Measurements from ENCODE around the gene ATP8A2.

The ATP8A2 gene

DNA sequence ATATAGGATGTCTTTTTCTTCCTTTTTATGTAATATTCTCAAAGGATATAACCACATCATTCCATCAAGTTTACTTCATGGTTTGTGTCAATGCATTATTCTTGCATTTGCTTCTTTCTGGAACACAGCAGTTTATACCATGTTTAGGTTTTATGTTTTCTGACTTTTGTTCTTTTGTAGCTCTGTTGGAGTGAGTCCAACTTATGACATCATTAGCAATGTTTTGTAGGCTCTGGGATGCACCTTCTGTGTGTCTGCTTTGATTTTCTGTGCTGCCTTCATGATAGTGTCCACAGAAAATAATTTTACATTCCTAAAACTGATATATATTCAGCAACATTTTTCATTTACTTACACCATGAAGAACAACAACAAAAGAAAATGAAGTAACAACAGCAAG, 611.1 kb downstream of the ATP8A2 start:
- DNase-seq = no peak

GRCh38 chr13:25987987-25988386, 616.2 kb downstream of the ATP8A2 start:
- DNase-seq = no peak

DNA sequence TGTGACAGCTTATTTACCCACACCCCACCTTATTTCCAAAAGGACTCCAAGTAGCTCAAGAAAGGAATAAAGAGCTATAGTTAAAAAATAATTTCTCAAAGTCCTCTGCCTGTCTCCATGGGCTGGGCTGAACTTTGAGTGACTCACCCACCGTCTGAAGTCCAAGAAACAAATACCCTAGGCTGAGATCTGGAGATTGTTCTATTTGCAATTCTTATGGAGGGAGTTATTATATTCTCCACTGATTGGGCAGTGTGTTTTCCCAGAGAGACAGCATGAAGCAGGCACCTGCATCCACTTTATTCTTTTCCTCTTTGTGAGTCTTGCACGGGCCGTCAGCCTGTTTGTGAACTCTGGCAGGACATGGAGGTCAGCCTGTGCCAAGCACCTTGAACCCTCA, 616.9 kb downstream of the ATP8A2 start:
- DNase-seq = no peak

DNA sequence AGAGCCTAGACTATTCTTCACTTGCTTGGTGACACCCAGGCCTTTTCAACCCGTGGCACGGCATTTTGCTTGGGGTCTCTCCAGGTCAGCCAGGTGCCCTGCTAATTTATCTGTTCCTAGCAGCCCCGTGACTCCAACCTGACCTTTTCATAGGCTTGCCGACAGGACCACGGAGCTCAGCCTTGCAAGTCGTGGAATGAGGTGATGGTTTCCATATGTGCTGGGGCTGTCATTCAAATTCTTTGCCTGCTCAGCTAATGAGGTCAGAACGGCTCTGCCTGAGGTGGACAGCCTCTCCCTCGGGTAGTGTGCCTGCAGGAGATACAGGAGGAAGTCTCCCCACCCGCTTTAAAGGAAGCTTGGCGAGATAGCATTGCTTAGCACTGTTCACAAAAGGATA, 619.0 kb downstream of the ATP8A2 start:
- no peak for DNase-seq

DNA sequence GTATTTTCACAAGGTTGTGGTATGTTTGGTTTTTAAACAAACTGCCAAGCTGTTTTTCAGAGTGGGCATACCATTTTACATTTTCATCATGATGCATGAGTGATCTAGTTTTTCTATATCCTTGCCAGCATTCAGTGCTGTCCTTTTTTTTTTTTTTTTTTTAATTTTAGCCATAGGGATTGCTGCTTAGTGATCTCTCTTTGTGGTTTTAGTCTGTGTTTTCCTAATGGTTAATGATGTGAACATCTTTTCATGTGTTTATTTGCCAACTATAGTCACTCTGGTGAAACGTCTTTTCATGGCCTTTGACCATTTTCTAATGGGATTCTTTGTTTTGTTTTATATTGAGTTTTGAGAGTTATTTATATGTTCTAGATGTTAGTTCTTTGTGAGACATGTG, 620.3 kb downstream of the ATP8A2 start:
- DNase-seq = no peak

- DNase-seq = peak; percentile 3
Measured at GRCh38 chr13:26007261-26008125, 635.7 kb downstream of the ATP8A2 start.

DNA sequence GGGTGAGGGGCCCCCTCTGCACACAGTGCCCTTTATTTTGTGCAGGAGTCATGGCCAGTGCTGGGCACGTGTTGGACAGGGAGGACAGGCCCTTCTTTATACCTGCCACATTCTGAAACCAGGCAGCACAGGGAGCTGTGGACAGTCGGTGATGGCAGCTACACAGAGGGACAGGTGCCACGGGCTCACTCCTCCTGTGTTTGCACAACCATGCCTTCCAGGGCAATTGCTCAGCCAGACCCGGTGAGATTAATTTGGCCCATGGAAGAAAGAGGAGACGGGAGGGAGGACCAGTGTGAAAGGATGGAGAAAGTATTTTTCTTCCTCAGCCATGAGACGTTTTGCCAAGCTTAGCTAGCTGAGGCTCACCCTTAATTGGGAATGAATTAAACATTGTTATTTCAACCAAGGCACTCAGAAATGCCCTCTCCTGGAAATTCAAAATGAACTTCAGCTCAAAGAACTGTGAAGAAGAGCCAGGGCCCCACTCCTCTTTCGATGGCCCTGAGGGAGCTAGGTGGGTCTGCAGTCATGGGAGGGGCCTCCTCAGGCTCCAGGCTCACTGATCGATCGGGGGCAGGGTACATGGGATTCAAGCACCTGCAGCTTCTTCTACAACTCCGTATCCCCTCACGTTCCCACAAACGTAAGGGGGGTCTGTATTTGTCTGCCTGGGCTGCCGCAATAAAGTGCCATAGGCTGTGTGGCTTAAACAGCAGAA, 638.9 kb downstream of the ATP8A2 start:
- no peak for DNase-seq

DNA sequence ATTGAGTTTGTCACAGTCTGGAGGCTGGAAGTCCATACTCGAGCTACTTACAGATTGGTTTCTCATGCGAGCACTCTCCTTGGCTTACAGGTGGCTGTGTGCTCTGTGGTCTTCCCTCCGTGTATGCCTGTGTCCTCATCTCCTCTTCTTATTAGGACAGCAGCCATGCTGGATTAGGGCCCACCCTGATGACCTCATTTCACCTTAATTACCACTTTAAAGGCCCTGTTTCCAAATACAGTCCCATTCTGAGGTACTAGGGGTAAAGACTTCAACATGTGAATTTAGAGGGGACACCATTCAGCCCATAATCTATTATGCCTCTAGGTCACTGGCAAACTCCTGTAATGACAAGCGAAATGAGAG, 639.4 kb downstream of the ATP8A2 start:
- no peak for DNase-seq

DNA sequence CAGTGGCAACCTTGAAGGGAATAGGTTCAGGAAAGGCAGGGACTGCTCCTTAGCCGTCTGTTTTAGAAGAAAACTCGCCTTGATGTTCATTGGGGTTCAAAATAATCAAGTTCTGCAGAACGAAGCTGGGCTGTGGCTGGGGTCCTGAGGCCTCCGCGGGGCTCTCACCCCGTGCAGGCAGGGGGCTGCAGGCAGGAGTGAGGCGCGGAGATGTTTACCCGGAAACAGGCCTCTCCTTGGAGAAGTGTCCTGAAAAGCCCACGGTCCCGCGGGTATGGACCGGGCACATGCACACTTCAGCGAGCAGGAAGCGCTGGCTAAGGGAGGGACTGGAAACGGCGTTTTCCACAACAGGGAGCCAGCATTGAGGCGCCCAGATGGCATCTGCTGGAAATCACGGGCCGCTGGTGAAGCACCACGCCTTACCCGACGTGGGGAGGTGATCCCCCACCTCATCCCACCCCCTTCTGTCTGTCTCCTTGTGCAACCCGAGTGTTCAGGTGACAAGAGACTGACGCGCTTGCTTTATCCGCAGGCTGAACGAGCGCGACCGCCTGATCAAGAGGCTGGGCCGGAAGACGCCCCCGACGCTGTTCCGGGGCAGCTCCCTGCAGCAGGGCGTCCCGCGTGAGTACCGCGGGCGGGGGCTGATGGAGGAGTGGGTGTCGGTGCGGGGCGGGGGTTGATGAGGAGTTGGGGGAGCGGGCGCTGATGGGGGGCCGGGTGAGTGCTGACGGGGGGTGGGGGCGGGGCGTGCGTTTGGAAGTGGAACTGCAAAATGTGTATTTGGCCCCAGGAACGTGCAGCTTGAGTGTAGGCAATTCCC, 640.4 kb downstream of the ATP8A2 start:
- DNase-seq = peak; percentile 22

- DNase-seq = no peak
Measured at GRCh38 chr13:26012995-26013394, 641.2 kb downstream of the ATP8A2 start.

- no peak for DNase-seq
Measured at GRCh38 chr13:26015271-26016125, 643.7 kb downstream of the ATP8A2 start.

GRCh38 chr13:26016189-26016588, 644.4 kb downstream of the ATP8A2 start:
- DNase-seq = no peak

GRCh38 chr13:26017196-26017921, 645.6 kb downstream of the ATP8A2 start:
- no peak for DNase-seq

- DNase-seq = no peak
Measured at GRCh38 chr13:26017932-26018665, 646.3 kb downstream of the ATP8A2 start.

GRCh38 chr13:26019251-26019650, 647.5 kb downstream of the ATP8A2 start:
- no peak for DNase-seq

DNA sequence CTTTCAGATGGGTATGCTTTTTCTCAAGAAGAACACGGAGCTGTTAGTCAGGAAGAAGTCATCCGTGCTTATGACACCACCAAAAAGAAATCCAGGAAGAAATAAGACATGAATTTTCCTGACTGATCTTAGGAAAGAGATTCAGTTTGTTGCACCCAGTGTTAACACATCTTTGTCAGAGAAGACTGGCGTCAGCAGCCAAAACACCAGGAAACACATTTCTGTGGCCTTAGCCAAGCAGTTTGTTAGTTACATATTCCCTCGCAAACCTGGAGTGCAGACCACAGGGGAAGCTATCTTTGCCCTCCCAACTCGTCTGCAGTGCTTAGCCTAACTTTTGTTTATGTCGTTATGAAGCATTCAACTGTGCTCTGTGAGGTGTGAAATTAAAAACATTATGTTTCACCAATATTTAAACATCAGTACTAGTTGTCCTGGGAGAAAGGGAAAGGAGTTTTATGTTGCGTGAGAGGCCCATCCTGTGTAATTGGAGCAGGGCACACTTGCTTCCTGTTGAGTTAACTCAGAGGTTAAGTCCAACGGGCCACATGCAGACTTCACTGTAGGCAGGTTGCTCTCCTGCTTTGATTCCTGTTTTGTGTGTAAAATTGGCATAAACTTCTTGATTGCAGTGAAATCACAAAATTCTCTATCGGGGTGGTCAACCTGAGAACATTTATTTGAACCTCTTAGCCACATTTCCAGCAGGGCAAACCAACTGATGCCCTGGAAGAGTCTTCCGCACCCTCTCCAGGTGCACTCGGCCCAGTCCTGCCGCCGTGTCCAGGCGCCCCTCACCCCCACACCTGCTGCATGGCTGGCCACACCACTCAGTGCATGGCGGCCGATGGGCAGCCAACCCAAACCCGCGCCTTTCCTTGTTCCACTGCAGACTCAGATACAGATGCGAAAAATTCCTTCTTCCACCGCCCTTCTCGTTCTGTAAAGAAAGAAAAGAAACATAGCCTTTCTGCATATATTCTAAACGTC, 648.4 kb downstream of the ATP8A2 start:
- DNase-seq = no peak

- DNase-seq = no peak
Measured at GRCh38 chr13:26020891-26021290, 649.1 kb downstream of the ATP8A2 start.

DNA sequence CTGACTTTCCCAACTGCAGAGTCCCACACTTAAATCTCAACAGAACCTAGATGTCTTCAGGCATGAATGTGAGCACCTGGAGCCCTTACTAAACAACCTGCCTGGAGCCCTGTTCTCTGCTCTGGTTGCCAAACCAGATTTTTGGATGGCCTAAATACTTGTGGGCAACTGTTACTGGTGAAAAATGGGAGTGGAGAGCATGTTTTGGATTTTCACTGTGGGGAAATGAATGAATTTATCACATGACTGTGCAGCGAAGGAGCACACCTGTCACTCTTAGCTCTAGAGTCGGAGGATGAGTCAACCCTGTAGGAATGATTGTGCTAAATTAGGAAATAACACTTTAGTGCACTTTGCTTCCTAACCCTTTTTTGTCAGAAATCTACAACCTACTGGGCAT, 649.7 kb downstream of the ATP8A2 start:
- DNase-seq = no peak

DNA sequence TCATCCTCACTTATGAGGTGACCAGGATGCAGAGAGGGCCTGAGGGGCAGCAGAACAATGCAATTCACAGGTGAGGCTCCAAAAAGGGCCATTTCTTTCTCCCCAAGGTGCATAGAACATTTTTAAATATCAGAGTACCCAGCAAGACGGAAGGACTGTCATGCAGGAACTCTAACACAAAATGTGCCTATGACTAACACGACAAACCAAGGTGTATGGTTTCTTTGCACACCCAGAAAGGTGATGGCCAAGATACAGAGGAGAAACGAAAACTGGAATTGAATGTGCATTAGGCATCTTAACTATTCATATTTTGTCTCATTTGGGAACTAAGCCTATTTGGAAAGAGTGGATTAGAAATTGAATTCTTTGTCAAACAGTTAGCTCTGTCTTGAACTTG, 650.2 kb downstream of the ATP8A2 start:
- no peak for DNase-seq

Data from activated CD4-positive, alpha-beta T cell treated with anti-CD3 and anti-CD28 coated beads, Interleukin-2, Interleukin-6, amounts not matched to agents 100 ng/mL and 50 ng/mL, durations not matched to agents 16 hours and 8 hours (primary cell).